Erythroblast (primary cell): ENCODE results near the gene ASB7.

Source experiments
- DNase-seq, 2 experiments: peaks; one replicate each; lab custom pipeline; 2025; lab: John Stamatoyannopoulos, UW
- GATA1 ChIP-seq: IDR thresholded peaks from 2 replicates; pipeline ENCODE4 v1.6.1; 2011; ENCODE audit warnings: low read depth, mild to moderate bottlenecking, control low read depth, low read length, moderate library complexity
- POLR2A ChIP-seq: IDR thresholded peaks from 2 replicates; pipeline ENCODE4 v1.6.1; 2011; ENCODE audit warnings: mild to moderate bottlenecking, low read length

ASB7 gene

DNA sequence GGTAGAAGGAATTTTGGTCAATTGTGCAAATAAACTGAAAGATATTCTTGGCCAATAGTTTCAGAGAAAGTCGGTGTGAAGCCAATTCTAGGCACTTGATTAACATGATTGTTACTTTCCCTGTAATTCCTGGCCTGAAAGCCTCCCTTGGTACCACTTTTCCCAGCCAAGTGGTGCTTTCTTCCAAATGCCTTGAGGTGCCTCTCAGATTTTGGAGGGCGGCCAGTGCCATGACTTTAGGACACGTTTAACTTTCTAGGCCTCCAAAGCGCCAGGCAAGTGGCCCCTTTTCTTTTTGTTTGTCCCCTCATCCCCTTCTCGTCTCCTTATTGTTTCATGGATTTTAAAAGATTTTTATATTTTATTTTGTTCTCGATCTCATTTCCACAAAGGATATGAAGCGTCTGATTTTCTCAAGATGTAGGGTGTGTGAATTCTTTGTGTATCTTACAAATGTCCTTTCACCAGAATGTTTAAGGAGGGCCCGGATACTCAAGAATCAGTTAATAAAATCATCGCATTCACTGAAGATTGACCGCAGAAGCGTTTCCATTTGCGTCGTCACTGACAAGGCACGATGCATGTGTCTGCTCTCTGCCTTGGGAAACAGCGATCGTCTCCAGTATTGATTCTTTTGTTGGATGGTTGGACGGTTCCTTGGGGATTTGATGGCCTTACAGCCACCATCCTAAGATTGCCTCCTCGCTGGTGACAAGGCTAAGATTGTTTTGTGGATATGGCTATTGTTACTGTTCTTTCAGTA lies 87.8 kb downstream of the ASB7 start:
- no peak for TF ChIP-seq GATA1
- no peak for TF ChIP-seq POLR2A
- DNase-seq, result no peak

DNA sequence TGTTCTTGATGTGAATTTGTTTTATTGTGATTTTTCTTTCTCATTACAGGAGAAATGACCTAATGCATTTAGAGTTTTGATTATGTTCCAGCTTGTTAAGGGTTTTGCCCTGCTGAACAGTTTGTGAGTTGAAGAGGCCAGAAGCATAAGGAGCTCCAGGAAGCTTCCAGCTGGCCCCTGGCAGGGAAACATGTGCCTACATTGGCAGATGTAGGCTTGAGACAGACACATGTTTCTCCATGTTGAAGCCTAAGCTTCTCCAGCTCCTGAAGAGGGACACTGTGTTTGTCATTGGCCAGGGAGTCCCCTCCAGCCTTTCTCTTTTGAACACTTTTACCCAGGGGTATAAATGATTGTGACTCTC lies 88.4 kb downstream of the ASB7 start:
- TF ChIP-seq POLR2A, result no peak
- no peak for TF ChIP-seq GATA1
- DNase-seq, result no peak

DNA sequence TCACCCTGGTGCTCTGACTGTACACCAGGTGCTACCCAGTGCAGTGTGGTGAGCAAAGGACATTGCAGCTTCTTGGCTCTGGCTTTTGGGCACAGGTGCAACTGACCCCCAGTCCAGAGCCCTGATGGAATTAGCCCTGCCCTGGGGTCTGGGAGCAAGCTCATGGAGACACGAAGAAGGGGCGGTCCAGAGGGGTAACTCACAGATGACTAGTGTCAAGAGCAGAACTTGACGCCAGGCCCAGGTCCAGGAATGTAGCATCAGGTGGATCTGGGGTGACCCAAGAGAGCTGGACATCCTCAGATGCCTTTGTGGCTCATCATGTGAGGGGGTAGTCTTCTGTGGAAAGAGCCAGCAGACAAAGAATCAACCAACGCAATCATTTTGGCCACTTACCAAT lies 88.9 kb downstream of the ASB7 start:
- TF ChIP-seq GATA1 (no peak), POLR2A (no peak)
- no peak for DNase-seq

DNA sequence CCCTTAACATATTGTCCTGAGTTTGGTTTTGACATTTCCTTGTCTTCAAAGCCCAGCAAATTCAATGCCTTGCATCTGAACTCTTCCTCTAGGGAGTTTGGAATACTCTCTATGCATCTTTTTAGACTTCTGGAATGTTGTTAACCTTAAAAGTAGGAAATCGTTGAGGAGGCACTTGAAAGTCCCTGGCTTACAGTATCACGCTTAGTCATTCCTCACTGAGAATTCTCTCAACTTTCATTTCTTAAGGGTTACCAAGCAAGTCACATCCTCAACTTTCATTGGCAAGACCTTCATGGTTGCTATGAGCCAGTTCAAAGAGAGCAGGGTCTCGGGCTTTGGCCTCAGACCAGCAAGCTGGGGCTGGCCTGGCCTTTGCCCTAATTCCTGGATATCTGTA lies 89.9 kb downstream of the ASB7 start:
- DNase-seq, result no peak
- TF ChIP-seq GATA1 (no peak), POLR2A (no peak)

DNA sequence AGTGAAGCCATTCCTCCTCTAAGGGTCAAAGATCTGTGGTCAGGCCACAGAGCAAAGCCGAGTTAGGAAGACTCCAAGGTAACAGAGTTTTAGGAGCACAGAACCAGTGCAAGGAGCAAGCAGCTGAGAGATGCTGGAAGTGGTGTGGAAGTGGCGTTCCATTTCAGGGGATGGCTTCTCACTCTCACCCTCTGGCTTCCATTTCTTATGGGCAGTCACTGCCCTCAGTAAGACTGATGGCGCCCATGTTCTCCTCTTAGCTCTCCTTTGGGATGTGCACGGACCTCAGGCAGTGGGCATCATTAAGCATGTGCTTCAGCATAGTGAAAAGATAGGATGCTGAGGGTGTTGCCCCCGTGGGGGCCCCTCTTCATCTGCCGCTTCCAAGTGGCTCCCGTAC lies 90.3 kb downstream of the ASB7 start:
- no peak for TF ChIP-seq GATA1
- TF ChIP-seq POLR2A, result no peak
- DNase-seq, result no peak

DNA sequence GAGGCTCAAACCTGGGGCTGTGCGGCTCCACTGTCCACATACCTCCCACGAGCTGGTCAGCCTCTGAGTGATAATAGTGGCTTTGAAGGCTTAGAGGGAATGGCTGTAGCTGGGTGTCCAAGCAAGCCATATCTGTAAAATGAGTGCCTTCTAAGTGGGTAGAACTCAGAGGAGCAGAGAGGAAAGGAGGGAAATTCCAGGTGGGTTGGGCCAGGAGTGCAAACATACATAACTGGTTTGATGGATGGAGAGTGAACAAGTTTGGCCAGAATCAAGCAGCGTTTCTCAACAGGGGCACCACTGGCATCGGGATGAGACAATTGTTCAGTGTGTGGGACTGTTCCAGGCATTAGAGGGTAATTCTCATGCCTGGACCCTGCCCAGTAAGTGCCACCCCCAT lies 91.1 kb downstream of the ASB7 start:
- TF ChIP-seq POLR2A (no peak), GATA1 (no peak)
- DNase-seq, result no peak

DNA sequence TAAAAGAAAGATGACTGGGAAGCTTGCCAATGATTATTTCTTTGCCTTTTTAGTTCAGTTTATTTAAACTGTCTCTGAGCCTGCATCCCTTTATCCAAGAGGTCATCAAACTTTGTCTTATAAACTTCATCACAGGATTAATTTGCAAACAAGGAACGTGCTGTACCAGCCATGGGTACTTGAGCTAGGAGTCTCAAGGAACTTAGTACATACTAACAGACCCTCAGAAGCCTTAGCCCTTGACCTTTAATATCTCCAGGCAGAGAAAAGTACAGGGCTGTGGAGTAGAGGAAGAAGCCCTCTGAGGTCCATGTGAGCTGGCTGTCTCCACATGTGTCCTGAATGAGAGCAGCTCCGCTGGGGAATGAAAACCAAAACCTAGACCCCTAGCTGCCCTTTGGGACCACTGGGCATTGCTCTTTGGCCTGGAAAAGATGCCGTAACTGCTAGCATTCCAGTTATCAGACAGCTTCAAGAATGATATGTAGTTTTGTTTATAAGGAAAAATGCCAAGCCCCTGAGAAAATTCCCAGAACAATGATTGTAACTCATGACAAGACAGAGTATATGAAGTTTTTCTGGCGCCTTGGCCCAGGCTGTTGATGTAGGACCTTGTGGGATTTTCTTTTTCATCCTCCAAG lies 92.1 kb downstream of the ASB7 start:
- no peak for TF ChIP-seq GATA1

DNA sequence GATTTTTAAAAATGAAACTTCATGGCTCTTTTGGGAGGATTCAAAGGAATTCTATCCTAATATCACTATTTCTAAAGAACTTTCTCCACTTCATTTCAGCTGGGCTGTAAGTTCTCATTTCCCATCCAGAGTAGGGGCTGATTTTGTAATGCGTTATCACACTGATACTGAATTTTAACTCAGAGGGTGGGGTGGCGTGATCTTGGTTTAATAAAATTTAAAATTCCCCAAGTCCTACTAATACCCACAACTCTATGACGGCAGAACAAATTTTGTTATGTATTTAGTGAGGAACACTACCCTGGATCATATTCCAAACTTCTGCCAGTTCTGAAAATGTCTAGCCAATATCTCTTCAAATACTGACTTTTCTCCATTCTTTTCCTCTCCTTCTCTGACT lies 92.7 kb downstream of the ASB7 start:
- DNase-seq, result no peak

More for the DNA sequence above, 92.1 kb downstream of the ASB7 start:
- DNase-seq, result no peak

DNA sequence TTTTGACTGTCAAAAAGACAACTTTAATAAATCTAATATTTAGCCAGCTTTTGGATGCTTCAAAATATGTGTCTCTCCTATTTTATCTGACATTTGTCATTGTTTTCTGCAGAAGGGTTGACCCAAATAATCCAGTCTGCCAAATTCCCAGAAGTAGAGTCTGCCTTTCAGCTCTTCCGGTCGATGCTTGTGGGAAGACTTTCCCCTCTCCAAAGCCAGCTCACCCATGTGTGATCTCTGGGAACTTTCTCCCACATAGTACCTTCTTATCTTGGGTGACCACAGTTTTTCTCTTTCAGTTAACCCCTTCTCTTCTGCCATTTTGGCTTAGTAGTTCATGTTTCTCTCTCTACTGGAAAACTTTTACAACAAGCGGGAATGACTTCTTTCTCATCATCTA lies 94.1 kb downstream of the ASB7 start:
- DNase-seq, result no peak
- TF ChIP-seq GATA1 (no peak), POLR2A (no peak)

More for the DNA sequence above, 92.7 kb downstream of the ASB7 start:
- TF ChIP-seq POLR2A (no peak), GATA1 (no peak)
